HG03469 (cell line): ENCODE results near the gene EGLN3.

ENCODE experiments used
- ATAC-seq: cut with Tn5 transposase; IDR thresholded peaks from one replicate; pipeline ENCODE4 v1.9.1; 2021; ENCODE audit warnings: mild to moderate bottlenecking, moderate library complexity, moderate number of reproducible peaks; ENCODE audit not compliant: unreplicated experiment

The EGLN3 gene

DNA sequence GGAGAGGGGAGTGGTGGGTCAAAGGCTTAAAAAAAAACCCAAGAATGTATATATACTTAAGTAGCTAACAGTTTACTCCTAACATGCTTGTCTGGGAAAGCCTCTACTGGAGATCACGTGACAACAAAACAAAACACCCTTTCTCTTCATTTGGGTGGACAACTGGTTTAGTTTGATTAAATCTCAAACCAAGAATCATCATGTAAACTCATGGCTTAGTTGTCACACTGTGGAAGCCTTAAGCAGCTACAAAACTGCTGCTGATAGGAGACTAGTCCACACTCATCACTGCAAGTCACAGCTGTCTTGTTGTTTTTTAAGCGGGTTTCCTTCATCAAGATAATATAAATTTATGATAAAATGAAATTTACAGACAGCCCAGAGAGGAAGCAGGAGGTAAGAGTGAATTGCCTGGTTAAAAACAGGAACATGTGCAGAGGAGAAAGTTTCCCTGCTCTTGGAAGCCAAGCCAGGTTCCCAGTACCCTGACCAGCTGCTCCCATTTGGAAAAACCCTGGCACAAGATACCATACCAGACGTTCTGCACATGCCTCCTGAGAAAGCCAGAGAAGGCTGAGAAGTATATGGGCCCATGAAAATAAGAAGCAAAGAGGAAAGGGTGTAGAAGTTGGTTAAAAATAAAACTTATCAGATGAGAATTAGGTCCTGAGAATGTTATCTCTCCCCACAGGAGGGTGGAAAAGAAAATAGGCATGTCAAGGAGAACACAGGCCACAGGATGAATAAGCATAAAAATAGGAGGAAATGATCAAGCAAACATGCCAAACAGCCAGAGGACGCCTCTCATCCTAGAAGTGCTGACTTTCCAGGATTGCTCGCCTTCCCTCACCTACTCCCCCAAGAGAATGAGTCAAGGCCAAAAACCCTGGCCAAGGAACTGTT is 34.0 kb downstream of the EGLN3 start:
- no peak for ATAC-seq

DNA sequence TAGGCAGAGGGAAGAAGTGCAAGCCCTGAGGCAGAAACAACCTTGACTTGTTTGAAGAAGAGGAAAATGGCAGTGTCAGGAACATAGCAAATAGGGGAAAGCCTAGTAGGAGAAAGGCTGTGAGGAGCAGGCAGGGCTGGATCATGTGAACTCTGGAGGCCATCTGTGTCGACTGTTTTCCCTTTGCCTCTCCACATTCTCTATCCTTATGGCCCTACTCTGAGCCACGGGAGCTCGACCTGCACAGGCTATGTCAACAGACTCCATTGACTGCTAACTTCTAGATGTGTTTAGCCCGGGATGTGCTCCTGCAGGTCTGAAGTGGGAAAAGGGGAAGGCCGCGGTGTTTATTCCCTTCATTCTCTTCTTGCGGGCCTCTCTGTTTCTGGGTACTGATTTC is 35.2 kb downstream of the EGLN3 start:
- no peak for ATAC-seq

DNA sequence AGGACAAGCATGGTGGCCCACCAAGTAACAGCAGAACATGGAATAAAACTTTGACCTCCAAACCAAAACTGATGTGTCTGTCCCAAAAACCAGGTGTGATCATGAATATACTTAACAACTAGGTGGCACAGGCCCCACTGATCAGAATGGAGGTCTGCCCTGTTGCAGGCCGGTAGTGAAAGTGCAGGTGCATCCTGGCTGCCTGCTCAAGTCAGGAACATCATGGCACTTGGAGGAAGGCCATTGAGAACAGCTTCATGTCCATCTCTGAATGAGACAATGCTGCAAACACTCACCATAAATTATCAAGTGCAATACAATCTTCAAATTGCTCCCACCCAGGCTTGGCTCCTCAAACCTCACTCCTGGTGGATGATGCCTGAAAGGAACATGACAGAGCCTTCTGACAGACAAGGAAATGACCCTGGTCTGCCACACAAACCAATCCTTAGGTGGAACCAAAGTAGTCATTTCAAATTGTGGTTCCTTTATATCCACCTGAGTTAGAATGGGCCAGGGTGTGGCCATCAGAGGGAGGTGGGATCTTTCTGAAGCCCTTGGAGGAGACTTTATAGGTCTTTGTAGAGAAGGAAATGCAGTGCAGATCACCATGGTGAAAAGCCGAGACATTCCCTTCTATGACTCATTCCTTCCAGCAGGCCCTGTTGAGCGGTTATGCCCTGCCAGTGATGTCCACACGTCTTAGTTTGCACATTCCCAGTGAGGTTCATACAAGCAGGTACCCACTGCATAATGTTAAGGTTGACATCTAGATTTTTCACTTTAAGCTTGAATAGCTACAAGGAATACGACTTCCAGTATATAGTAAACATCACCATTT is 36.0 kb downstream of the EGLN3 start:
- ATAC-seq, result no peak

DNA sequence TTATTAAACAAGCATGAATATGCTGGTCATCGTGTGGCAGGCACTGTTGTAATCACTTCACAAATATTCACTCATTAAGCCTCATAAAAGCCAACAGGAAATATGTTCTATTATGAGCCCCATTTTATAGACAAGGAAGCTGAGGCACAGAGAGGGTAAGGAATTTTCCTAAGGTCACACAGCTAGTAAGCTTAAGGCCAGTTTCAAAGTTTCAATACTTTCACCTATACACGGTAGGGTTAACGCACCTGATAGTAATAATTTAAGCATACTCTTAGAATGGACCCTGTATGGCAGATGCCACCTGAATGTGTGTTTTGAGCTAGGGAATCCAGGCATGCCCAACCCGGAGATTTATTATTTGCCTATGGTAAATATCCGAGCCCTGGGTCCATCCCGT is 39.8 kb downstream of the EGLN3 start:
- ATAC-seq, result no peak

DNA sequence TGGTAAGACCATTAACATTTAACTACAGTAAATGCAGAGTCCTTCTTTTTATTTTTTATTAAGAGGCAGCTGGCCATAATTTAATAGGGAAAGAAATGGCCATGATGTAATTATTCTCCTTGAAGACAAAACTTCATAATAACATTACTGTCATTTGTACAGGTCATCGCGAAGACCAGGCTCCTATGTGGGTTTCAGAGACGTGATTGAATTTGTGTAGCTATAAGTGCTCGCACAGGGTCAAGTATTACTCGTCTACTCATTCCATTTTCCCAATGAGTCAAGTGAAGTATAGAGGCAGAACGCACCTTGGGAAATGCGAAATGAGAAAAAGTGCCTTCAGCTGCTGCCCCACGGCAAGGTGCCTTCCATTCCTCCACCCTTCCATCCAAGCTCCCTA is 40.4 kb downstream of the EGLN3 start:
- ATAC-seq, result no peak

DNA sequence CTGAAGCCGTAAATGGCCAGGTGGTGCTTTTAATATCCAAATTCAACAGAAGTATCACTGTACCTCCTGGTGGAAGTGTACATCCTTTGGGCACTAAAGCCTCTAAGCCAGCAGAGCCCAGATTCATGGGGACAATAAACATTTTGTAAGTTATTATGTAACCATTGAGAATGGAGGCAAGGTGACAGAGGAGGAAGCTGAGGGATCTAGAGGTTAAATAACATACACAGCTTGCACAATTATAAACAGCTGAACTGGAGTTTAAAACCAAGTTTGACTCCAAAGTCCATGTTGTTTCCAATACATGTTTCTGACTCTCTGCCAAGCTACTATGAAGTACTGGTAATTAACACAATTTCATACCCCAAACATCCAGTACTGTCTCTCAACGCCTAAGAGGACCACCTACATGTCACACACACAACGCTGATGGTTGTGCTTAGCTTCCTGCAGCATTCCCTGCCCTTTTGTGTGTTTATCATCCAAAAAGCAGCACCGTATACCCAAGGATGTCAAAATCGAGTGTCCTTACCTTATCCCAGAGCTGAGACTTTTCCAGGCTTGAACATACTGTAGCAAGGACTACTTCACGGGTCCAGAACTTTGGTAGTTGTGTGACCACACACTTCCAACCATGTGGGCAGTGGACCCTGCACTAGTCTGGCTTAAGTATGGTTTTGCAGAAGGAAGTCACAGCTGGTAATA is 41.3 kb downstream of the EGLN3 start:
- no peak for ATAC-seq

DNA sequence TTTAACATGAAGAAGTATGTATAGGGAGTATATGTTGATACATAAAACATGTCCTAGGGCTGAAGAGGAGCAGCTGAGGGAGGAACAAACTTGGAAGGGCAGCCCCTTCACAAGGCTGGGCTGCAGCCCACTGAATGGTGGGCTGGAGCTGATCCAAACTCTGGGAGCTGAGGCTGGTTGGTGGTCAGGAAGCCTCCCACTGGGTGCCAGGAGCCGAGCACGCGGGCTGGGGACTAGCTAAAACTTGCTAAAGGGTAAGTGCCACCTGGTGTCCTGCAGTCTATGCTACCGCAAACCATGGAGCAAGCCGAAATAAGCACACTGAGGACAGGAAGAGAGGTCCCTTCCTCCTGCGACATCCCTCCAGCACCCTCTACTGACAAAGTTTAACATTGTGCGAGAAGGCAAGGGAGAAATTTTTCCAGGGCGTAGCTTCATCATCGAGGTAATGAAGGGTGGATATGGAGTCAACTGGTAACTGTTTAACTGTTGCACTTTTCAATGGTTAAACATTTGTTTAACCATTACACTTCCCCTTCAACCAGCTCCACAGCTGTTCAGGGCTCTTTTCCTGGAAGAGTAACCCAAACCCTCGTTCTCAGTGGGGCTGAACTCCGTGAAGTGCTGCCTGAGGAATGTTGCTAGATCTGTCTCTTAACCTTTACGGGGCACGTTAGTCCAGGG is 42.2 kb downstream of the EGLN3 start:
- no peak for ATAC-seq

DNA sequence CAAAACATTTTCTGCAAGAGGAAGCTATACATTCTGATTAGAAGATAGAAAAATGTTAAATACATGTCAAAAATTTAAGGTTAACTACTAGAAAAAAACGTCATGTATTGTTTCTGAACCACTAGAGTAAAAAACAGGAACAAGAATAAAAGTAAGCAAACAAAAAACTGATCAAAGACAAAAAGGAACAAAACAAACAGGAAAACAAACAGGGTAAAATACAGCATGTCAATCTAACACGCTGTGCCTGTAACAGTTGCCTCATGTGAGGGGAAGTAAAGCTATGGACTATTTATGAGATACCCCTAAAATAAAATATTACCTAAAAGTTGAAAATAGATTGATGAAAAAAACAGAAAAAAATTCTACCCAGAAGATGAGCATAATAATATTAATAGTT is 43.9 kb downstream of the EGLN3 start:
- no peak for ATAC-seq

DNA sequence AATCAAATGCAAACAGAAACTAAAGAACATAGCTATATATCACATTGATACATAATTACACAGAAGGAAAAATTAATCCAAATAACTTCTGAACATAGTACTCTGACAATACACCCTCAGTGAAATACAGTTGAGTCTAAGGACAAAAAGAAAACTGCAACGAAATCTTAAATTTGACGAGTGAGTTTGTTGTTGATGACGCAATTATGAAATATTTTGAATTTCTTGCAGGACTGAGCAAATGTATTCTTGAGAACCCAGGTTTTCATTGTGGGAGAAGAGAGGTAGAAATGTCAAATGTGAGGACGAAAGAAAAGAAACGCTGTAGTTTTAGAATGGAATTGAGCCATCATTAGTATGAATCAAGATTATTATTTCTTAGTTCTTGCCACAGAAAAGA is 46.3 kb downstream of the EGLN3 start:
- ATAC-seq, result no peak

DNA sequence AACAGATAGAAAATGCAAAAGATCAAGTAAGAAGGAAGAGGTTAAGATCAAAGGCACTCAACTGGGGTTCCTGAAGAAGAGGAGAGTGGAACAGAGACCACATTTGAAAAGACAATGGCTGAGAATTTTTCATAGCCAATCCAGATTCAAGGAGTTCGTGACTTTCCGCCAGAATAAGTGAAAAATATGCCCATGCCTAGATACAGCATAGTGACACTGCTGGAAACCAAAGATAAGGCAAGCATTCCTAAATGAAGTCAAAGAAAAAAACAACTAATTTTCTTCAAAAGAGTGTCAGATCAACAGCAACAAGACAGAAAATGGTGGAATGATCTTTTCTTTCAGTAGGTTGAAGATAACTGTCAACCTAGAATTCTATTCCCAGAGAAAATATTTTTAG is 47.5 kb downstream of the EGLN3 start:
- no peak for ATAC-seq

DNA sequence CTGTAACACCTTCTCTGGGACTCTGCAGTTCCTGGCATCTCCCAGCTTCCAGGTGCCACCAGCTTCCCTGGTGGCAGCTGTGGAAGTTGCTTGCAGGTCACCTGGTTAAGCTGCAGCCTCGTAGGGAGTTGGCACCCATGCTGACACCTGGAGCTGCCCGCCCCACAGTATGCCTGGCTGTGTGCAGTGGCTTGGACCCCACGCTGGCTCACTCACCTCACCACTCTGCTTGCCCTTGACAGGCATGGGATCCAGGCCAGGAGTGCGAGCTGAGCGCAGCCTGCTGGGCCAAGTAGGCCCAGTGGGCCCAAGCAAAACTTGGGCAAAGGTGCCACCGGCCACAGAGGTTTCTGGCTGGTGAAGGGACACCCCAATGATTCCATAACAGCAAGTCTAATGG is 48.5 kb downstream of the EGLN3 start:
- no peak for ATAC-seq

DNA sequence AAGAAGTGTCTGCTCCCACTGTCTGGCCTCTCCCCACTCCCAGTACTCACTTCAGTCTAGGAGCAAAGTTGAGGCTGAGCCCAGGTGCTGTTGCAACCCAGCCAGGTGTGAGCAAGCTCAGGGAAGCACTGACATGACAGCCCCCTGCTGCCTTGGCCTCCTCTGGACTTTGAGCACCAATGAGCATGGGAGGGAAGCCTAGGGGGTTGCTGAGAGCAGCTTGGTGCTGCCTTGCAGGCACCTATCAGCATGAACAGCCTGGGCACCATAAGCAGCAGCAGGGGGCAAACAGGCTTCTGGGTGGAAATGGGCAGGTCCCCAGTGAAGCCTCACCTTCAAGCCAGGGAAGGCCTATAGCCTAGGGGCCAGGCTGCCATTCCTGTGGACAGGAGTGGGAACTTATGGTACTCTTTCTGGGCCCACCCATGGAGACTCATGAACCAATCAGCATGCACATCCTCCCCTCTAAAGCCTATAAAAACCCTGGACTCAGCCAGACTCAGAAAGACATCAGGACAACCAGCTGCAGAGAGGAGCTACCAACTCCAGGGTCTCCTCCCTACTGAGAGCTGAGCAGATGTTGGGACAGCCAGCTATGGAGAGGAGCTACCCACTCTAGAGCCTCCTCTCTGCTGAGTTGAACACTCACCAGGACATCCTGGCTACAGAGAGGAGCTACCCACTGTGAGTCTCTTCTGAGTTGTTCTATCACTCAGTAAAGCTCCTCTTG is 49.3 kb downstream of the EGLN3 start:
- no peak for ATAC-seq

DNA sequence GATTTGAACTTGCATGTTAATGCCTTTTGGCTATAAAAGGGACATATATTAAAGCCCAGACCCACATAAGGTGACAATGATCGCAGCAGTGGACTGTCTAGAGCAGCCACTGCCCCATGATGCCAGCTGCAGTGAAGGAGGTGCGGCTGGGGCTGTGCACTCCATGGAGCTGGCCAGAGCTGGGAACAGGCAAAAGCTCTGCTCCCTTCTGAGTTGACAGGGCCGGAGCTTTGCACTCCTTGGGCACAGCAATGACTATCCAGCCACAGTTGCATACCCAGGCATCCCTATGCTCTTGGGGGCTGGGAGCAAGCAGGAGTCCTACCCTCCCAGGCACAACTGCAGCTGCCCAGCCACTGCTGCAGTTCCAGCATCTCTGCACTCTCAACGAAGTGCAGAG is 50.2 kb downstream of the EGLN3 start:
- ATAC-seq, result no peak

DNA sequence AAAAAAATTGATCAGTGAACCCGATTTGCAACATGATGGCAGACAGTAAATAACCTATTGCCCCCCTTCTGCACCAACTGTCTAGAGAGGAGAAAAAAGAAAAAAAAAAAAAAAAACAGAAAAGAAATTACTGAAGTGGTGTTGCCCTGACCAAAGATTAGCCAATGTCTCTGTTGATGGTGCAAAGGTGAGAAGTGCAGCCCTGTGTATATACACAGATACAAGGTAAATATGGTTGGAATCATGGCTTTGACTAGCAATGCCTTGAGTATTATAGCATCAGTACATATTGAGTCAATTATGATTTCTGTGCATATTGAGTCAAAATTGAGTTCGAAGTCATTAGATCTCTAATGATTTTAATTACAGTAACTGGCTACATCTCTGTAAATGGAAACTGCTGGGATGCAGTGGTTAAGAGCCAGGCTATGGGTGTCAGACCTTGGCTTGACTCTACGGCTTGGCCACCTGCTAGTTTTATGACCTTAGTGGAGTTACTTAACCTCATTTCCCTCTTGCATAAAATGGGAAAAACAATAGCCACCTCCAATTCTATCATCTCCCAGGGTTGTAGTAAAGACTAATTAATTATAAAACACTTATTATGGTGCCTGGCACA is 51.0 kb downstream of the EGLN3 start:
- no peak for ATAC-seq

DNA sequence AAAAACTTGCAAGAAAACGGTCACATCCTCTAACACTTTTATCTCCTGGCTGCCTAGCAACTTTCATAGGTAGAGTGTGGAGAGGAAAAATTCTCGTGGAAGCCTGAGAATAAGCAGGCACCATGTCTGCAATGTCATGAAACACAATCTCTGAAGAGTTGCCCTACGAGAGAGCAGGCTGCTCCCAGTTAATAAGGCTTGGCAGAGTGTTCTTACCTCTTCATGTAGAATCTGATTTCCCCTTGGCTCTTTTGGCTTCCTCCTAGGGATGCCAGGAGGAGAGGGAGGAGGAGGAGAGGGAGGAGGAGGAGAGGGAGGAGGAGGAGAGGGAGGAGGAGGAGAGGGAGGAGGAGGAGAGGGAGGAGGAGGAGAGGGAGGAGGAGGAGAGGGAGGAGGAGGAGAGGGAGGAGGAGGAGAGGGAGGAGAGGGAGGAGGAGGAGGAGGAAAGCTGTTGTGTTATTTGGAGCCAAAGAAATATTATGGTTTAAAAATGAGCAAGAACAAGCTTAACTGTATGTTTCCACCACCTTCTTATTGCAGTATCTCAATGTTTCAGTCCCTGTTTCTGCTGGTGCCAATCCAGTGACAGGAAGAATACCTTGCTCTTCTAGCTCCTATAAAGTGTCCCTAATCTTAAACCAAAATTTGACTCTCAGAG is 52.9 kb downstream of the EGLN3 start:
- no peak for ATAC-seq

DNA sequence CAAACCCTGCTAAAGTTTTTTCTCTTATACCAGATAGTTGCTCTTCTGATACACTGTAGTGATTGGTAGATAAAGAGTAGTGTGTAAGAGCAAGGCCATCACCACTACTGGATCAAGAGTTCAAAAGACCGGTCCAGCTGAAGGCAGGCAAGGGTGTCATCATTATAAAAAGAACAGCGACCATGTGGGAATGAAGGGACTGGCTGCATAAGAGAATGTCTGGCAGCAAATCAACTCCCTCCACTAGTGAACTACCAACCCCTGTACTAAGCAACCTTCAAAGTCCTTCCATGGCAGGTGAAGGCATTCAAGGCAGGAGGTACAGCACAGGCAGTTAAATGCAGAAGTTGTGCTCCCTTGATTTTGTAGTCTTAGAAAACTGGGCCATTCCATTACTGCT is 53.5 kb downstream of the EGLN3 start:
- ATAC-seq, result no peak

DNA sequence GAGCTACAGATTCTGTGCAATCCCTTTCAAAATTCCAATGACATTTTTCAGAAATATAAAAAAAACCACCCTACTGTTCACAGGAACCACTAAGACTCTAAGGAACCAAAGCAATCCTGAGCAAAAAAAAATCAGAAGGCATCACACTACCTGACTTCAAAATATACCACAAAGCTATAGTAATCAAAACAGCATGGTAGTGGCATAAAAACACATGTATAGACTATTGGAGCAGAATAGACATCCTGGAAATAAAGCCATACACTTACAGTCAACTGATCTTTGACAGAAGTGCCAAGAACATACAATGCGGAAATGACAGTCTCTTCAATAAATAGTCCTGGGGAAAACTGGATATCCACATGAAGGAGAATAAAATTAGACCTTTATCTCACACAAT is 56.5 kb downstream of the EGLN3 start:
- ATAC-seq, result no peak

DNA sequence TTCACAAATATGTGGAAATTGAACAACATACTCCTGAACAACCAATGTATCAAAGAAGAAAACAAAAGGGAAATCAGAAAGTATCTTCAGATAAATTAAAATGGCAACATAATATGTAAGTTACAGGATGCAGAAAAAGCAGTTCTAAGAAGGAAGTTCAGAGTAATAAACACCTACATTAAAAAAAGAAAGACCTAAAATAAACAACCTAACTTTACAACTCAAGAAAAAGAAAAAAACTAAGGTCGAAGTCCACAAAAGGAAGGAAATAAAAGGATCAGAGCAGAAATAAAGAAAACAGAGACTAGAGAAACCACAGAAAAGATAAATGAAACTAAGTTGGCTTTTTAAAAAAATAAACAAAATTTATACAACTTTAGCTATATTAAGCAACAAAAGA is 59.2 kb downstream of the EGLN3 start:
- no peak for ATAC-seq

DNA sequence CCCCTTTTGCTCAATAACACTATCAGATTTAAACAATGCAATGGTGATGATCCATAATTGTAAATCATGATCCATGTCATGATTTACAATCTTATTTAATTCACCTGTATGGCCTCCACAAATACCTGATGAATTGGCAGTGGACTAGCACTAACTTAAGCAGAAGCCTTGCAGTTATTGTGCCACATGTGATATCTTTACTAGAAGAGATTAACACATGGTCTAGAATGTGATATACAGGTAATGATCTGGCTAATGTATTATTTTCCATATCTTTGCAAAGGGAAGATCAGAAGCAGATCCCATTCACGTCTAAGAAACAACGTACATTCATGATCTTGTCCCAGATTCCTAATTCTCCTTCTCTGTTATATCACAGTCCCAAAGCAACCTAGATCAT is 66.0 kb downstream of the EGLN3 start:
- no peak for ATAC-seq
